Right hindlimb (tissue), 1 donor: Measurements from ENCODE around the gene ERMAP.

Experiments
- DNase-seq: peaks from one replicate; pipeline ENCODE4 v3.0.0-alpha.2; 2018

Gene ERMAP

DNA sequence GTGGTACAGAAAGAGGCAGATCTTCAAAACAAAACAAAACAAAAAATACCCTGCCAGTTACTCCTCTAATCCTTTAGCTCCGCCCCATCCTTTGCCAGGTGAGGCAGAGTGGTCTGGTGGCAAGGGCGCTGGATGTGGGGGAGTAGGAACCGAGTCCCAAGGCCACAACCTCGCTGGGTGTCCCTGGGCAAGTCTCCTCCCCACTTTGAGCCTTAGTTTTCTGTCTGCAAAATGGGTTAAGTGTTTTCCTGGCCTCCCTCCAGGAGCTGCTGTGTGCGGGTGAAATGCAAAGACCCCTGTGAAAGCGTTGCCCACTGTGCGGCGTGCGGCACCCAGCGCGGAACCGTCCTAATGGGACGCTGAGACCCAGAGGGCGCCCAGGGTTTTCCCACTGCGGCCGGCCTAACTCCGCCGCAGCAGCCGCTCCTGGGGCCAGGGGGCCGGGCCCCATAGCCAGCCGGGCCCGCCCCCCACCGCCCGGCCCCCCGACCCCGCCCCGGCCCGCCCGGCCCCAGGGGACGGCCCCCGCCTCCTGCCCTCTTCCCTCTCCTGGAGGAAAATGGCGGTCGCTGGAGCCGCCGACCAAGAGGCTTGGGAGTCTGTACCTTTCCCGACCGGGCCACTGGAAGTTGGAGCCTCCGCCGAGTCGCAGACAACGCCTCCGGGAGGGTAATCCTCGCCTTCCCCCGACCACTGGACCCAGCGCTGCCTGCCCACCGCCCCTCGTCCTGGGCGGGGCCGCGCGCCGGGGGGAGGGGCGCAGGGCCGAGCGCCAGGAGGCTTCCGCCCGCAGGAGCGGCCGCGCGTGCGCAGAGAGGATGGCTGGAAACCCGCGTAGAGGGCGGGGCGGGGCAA, at the start of gene ERMAP, which contains the start of gene SVBP:
Gene ERMAP, plus strand, starts transcription at position 538 of the 855 bp plus-strand sequence. CDS start 13,327 bp downstream, outside the sequence.
Gene SVBP, minus strand, starts transcription at position 813 of the 855 bp plus-strand sequence. CDS start 853 bp downstream, outside the sequence.
- DNase-seq: peak; percentile 96

DNA sequence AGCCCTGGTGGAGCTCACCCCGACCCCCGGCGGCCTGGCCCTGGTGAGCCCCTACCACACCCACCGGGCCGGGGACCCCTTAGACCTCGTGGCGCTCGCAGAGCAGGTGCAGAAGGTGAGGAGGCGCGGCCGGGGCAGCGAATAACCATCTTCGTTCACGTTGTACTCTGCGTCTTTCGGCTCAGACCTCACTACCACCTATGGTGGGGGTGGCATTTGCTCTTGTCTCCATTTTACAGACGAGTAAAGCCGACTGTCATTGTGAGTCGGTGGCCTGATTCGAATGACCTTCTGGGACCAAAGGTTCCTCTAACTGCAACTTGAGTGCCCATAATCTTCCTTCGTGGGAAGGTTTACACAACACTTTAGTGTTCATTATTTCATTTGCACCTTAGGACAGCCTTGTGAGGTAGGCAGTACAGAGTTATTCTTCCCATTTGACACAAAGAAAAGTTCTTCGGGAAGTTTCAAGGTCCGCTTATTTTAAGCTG, 49.4 kb upstream of the ERMAP start:
- no peak for DNase-seq

GRCh38 chr1:42768172-42768571, 48.8 kb upstream of the ERMAP start:
- DNase-seq: no peak

GRCh38 chr1:42769811-42770210, 47.1 kb upstream of the ERMAP start:
- no peak for DNase-seq

DNA sequence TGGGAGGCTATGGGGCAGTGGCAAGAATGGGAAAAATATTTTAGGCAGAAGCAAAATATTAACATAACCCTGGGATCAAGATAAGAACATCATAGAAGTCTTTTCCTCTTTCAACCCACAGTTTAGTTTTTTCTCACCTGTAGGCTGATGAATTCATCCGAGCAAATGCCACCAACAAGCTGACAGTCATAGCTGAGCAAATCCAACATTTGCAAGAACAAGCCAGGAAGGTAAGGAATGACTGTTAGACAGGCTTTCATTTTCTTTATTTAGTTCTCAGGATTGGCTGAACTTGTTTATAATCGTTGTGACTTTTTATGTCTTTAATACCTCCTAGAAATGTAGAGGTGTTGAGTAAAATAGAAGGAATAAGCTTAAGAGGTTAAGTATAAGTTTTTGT, 43.5 kb upstream of the ERMAP start:
- DNase-seq: no peak

DNA sequence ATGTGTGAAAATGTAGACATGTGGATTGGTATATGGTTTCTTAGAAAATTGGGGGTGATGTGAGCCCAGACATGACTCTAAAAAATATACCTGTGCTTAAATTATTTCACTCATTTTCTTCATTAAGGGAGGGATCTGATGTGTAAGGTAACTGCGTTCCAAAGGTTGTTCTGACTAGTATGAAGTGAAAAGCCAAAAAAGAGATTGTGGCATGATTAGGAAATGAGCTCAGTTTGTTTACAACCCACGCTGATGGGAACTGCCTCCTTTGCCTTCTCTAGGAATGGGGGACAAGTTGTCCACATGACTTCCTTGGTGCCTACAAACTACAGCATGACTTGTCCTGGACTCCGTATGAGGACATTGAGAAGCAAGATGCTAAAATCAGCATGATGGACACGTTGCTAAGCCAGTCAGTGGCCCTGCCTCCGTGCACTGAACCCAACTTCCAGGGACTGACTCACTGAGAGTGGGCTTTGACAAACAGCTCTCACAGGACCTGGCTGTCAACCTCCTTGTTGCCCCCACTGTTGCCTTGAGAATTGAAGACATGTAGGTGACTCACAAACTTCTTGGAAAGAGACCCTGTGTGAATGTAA, 41.9 kb upstream of the ERMAP start:
- no peak for DNase-seq

DNA sequence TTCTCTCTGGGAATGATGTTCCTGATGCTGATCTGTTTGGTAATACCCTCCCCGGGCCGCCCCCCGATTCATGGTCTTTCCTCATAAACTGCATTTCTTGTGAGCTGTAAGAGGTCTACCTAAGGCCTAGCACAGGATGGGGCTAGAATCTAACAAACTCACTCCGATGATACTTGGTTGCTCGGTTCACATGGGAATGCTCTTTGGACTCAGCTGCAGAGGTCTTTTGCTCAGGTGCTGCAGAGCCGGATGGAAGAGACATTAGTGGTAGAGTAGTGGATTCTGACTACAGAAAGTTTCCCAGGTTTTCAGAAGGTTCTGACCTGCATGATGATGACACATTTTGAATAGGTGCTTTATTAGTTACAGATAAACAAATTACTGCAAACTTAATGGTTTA, 40.4 kb upstream of the ERMAP start:
- DNase-seq: no peak

DNA sequence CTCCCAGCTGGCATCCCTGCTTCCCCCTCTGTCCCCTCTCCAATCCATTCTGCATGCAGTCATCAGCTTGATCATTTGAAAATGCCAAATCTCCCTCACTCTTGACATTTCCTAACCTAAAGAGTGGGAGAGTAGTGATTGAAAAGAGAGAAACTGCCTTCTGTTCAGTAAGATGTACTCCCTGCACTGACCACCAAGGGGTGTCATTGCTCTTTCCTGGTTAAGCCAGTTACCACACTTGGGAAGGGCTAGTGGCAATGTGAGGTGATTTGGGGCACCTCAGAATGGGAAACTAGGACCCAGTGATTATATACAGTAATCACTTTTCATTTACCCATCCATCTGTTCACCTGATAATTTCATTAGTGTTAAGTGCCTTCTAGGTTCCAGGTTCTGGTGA, 39.1 kb upstream of the ERMAP start:
- DNase-seq: no peak

GRCh38 chr1:42779725-42780124, 37.2 kb upstream of the ERMAP start:
- no peak for DNase-seq

GRCh38 chr1:42780176-42780575, 36.7 kb upstream of the ERMAP start:
- no peak for DNase-seq

DNA sequence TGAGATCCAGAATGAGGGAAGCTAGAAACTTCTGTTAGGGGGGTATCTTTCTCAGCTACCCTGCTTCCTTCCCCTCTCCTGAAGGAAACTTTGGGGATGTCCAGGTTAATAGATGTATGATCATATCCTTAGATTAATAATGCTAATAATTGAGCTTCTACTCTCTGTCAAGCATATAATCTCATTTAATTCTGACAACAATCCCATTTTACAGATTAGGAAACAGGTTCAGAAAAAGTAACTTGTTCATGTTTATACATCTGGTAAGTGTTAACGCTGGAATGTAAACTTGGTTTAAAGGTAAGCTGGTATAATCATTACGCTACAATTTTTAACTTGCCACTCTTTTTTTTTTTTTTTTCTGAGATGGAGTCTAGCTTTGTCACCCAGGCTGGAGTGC, 33.8 kb upstream of the ERMAP start:
- DNase-seq: no peak

DNA sequence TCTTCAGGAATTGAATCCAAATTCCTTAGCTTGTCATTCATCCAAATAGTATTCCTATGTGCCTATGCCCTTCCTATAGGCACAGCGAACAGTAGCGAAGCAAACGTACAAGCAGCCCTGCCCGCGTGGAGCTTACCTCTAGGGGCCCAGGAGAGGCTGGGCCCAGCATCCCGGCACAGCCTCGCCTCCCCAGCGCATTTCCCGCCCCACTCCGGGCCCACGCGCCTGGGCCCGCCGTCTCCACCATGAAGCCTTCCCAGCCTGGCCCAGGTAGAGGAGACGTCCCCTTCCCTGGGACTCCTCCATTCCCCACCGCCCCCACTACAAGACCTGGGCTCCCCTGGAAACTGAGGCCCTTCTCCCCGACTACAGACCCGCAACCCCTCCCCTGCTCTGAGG, 32.4 kb upstream of the ERMAP start:
- DNase-seq: no peak

DNA sequence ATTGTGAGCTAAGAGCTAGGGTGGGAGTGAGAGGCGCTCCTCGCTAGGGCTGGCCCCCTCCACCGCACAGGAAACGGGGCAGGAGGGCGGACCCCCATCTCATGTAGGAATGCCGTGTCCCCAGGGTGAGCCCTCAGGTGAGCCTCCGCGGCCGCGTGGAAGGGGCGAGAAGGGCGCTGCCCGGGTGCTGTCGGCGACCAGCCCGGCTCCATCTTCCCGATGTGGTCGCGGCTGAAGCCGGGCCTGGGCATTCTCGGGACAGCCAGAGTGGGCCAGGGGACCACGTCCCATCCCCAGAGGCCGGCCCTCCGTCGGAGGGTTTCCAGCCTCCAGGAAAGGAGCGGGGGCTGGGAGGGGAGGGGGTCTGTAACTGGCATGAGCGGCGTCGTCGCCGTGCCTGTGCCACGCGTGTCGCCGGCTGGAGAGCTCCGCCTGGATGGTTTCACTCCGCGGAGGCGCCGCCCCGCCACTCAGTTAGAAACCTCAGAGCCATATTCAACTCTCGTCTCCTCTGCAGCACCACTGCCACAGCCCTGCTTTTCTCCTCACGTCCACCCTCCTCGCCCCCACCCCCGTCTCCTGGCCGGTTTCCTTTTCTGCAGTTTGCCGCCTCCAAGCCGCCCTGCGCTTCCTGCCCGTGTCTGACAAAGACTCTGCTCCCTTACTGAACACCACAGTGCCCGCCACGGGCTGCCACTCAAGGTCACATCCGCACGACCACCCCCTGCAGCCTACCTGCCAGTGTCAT, 31.8 kb upstream of the ERMAP start, which contains the start of gene TMEM269:
Gene TMEM269, plus strand, starts transcription at position 46 of the 748 bp plus-strand sequence. CDS start 4,903 bp downstream, outside the sequence.
- peak; percentile 55 for DNase-seq

DNA sequence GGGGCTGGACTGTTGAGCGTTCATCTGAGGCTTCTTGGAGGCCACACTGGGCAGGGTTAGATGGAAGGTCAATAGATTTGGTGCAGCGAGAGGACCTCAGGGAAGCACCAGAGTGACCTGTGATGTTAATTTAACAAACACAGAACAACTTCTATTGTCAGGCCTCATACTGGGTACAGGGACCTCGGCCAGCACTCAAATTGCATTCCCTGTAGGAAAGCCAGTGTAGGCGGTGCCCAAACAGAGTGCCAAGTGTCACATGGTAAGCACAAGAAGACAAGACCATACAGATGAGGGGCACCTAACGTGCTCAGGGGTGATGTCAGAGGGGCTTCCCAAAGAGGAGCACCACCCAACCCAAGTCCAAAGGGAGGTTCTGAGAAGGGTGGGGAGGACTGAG, 30.8 kb upstream of the ERMAP start:
- DNase-seq: no peak

DNA sequence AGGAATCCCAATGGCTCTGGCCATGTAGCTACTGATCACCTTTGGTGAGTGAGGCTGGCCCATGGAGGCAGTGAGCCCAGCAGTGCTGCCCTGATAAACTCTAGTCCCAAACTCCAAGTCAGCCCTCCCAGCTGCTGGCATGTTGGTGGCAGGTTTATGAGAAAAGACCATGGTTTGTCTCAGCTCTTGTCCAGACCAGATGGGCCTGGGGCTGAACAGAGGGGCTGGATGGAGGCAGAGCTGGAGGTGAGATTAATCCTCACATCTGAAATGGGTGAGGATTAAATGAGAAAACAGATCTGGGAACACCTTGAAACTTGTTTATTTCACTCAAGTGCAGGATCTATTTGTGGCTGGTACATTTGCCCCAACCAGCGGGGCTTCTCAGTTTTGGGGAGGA, 28.9 kb upstream of the ERMAP start:
- DNase-seq: no peak

- DNase-seq: no peak
Measured at GRCh38 chr1:42793824-42794223, 23.1 kb upstream of the ERMAP start.

DNA sequence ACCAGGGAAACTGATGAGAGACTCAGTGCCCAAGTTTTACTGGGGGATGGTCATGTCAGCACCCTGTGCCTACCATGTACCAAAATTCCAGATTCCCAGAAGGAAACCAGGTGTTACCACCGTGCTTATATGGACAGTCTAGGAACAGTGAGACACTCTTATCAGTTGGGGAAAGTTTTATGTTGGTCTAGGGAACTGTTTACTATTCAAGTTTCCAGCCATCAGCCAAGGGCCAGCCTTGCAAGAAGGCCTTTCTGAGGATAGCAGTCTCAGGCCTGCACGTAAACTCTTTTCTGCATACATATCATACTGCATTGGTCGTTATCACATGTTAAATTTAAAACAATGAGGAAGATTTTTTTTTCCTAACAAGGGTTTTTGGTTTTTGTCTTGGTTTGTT, 19.5 kb upstream of the ERMAP start:
- DNase-seq: no peak

DNA sequence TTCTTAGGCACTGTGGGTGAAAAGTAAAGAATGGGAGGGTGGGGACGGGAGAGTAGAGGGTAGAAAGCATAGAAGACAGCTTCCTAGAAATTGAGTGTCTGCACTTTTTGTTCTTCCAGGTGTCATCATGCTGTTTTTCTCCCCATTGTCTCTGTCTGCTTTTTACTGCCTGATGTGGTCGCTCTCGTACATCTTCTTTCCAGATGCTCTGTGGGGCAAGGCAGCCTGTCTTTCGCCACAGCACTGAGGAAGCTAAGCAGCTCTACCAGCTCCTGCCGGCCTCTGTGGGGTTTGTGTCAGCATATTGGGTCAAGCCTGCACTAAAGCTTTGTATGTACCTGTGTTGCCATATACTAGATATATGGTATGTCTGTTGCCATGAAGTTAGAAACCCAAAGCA, 18.9 kb upstream of the ERMAP start:
- no peak for DNase-seq

- no peak for DNase-seq
Measured at GRCh38 chr1:42801832-42802473, 15.0 kb upstream of the ERMAP start.

GRCh38 chr1:42806171-42806570, 10.8 kb upstream of the ERMAP start:
- no peak for DNase-seq

DNA sequence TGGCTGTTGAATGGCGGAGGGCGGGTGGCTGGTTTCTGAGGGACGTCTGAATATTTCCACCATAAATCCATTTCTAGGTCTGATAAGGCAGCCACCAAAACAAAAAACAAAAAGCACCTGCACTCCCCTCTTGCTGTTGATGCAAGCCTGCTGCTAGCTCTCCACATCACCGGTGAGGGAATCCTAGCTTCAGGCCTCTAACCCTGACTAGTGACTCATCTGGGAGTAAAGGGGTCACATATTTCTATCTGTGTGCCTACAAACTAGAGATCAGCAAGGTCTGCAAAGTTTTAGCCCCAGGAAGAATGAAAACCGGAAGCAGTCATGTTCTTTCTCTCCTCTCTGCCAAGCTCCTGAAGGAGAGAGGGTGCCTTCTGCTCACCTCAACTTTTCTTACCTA, 10.3 kb upstream of the ERMAP start:
- no peak for DNase-seq

GRCh38 chr1:42807056-42807668, 9.8 kb upstream of the ERMAP start:
- DNase-seq: peak; percentile 37
